GM18502 (cell line): Measurements from ENCODE around the gene FIBIN.
"Not testable (repeated sequence)": the region's sequence is repeated elsewhere in the genome, so short reads cannot be mapped to it uniquely, and the experiment has no call there.

Experiments used
- ATAC-seq: cut with Tn5 transposase; IDR thresholded peaks from one replicate; pipeline ENCODE4 v1.9.1; 2021; ENCODE audit warnings: mild to moderate bottlenecking; ENCODE audit not compliant: unreplicated experiment, poor library complexity

Gene FIBIN

GRCh38 chr11:26976389-26976788 is 17.5 kb upstream of the FIBIN start:
- ATAC-seq, result no peak

- ATAC-seq, result not testable (repeated sequence)
These were observed 16.7 kb upstream of the FIBIN start for GRCh38 chr11:26977209-26977608.

- ATAC-seq, result no peak
These were observed 10.3 kb upstream of the FIBIN start for GRCh38 chr11:26983645-26984044.

GRCh38 chr11:26985470-26985869 is 8.4 kb upstream of the FIBIN start:
- ATAC-seq, result no peak

GRCh38 chr11:26985943-26986342 is 8.0 kb upstream of the FIBIN start:
- ATAC-seq, result no peak

- ATAC-seq, result no peak
These were observed 6.6 kb upstream of the FIBIN start for GRCh38 chr11:26987272-26987671.

- no peak for ATAC-seq
These were observed 6.2 kb upstream of the FIBIN start for GRCh38 chr11:26987731-26988130.

GRCh38 chr11:26992031-26992541 is 1.8 kb upstream of the FIBIN start:
- ATAC-seq, result no peak

- ATAC-seq, result no peak
These were observed 751 bp downstream of the FIBIN start for GRCh38 chr11:26994631-26995095.

- ATAC-seq, result no peak
These were observed 2.0 kb downstream of the FIBIN start for GRCh38 chr11:26995701-26996460.

- ATAC-seq, result no peak
These were observed 3.5 kb downstream of the FIBIN start for GRCh38 chr11:26997378-26997777.

GRCh38 chr11:27001136-27001730 is 7.3 kb downstream of the FIBIN start:
- ATAC-seq, result not testable (repeated sequence)

GRCh38 chr11:27002431-27002830 is 8.5 kb downstream of the FIBIN start:
- ATAC-seq, result no peak

- no peak for ATAC-seq
These were observed 8.9 kb downstream of the FIBIN start for GRCh38 chr11:27002838-27003237.

GRCh38 chr11:27004103-27004502 is 10.2 kb downstream of the FIBIN start:
- no peak for ATAC-seq

GRCh38 chr11:27008811-27009535 is 15.1 kb downstream of the FIBIN start:
- no peak for ATAC-seq

GRCh38 chr11:27011560-27012233 is 17.8 kb downstream of the FIBIN start:
- no peak for ATAC-seq

- ATAC-seq, result no peak
These were observed 18.5 kb downstream of the FIBIN start for GRCh38 chr11:27012234-27012921.

- ATAC-seq, result no peak
These were observed 20.0 kb downstream of the FIBIN start for GRCh38 chr11:27013781-27014361.
